B cell (primary cell): ENCODE data around the gene NYNRIN. TPM values are rescaled to one million over a fixed set of nuclear protein-coding genes. Genes with fewer than 3 reads are reported as not detected.

ENCODE experiments used
- ATAC-seq: fragments of 200-7000 bp; cut with Tn5 transposase; one replicate; pipeline ENCODE4 v1.10.0; 2021; ENCODE audit warnings: low read depth, mild to moderate bottlenecking, moderate number of reproducible peaks, moderate library complexity
- CTCF ChIA-PET: fragments of 350-600 bp; sonication (Branson Sonifier 250); formaldehyde crosslinking; loops from one replicate; lab custom pipeline; 2021; ENCODE audit warnings: antibody characterized with exemption, inconsistent platforms; lab: Charles Lee
- POLR2A ChIA-PET: fragments of 350-600 bp; sonication (Branson Sonifier 250); formaldehyde crosslinking; loops from one replicate; lab custom pipeline; 2021; ENCODE audit warnings: antibody characterized with exemption; lab: Charles Lee
- DNase-seq: peaks from one replicate; pipeline ENCODE4 v3.0.0; 2013
- H2AFZ ChIP-seq: 2 replicates; pipeline ENCODE4 v1.6.1; 2012; ENCODE audit warnings: mild to moderate bottlenecking, low read depth, low read length; ENCODE audit not compliant: insufficient read depth, poor library complexity, severe bottlenecking
- H3K27ac ChIP-seq, 2 donors: 1 replicate in 1 of 2; 2 replicates in 1 of 2; pipeline ENCODE4 v1.5.1; 2012 to 2013; ENCODE audit warnings: low read length in 2 of 2, mild to moderate bottlenecking in 2 of 2, moderate library complexity in 1 of 2
- H3K27me3 ChIP-seq, 4 experiments: fragments of 200-600 bp in 1 of 4; sonication (generic) in 1 of 4; replicated peaks in 1 of 4; 1 replicate in 2 of 4; 2 replicates in 2 of 4; pipeline versions ENCODE4 v1.6.1 to v1.7.0; 2013 to 2016; ENCODE audit warnings: low read length in 3 of 4, mild to moderate bottlenecking in 2 of 4, mixed read lengths in 1 of 4, moderate library complexity in 1 of 4; ENCODE audit not compliant: insufficient read depth in 4 of 4, control insufficient read depth in 3 of 4; ENCODE audit errors: control extremely low read depth in 1 of 4
- H3K36me3 ChIP-seq, 2 experiments: replicated peaks in 1 of 2; 1 replicate in 1 of 2; 2 replicates in 1 of 2; pipeline versions ENCODE4 v1.6.1 to v1.7.1; 2013; ENCODE audit warnings: low read length in 1 of 2; ENCODE audit not compliant: insufficient read depth in 2 of 2, control insufficient read depth in 1 of 2; ENCODE audit errors: control extremely low read depth in 1 of 2, extremely low read depth in 1 of 2
- H3K4me1 ChIP-seq, 2 donors: fragments of 200-600 bp in 1 of 2; sonication (generic) in 1 of 2; 1 replicate in 1 of 2; 2 replicates in 1 of 2; pipeline versions ENCODE4 v1.5.1 to v1.6.1; 2013 to 2017; ENCODE audit warnings: low read length in 2 of 2; ENCODE audit not compliant: control insufficient read depth in 2 of 2, insufficient read depth in 2 of 2
- H3K4me2 ChIP-seq: replicated peaks from 2 replicates; pipeline ENCODE3; 2012; ENCODE audit warnings: mild to moderate bottlenecking, low read depth, low read length; ENCODE audit not compliant: poor library complexity, severe bottlenecking
- H3K4me3 ChIP-seq, 5 experiments: fragments of 200-600 bp in 1 of 5; sonication (generic) in 1 of 5; 1 replicate in 3 of 5; 2 replicates in 2 of 5; pipeline versions ENCODE4 v1.5.1 to v1.7.0; 2011 to 2016; ENCODE audit warnings: low read length in 4 of 5, mild to moderate bottlenecking in 4 of 5, low read depth in 2 of 5, control low read depth in 1 of 5, moderate library complexity in 1 of 5; ENCODE audit not compliant: insufficient read depth in 1 of 5; ENCODE audit errors: control extremely low read depth in 1 of 5, extremely low read depth in 1 of 5
- H3K79me2 ChIP-seq: fragments of 200-600 bp; sonication (generic); one replicate; pipeline ENCODE4 v1.6.0; 2016; ENCODE audit warnings: low read length; ENCODE audit not compliant: control insufficient read depth, insufficient read depth
- H3K9ac ChIP-seq: fragments of 200-600 bp; sonication (generic); 2 replicates; pipeline ENCODE4 v1.6.1; 2017; ENCODE audit warnings: mild to moderate bottlenecking, low read length, moderate library complexity
- H3K9me3 ChIP-seq, 3 donors: one replicate each; pipeline versions ENCODE4 v1.6.1 to v1.7.1; 2013; ENCODE audit warnings: low read length in 2 of 3; ENCODE audit not compliant: control insufficient read depth in 2 of 3, insufficient read depth in 1 of 3; ENCODE audit errors: control extremely low read depth in 1 of 3
- H4K20me1 ChIP-seq: 2 replicates; pipeline ENCODE4 v1.6.0; 2012; ENCODE audit warnings: mild to moderate bottlenecking, low read length; ENCODE audit not compliant: insufficient read depth, control insufficient read depth, poor library complexity, severe bottlenecking
- H3K27ac Mint-ChIP-seq: one replicate; pipeline ENCODE4 v1.8.0; 2021; ENCODE audit warnings: mixed read lengths
- H3K27me3 Mint-ChIP-seq: one replicate; pipeline ENCODE4 v1.8.0; 2021; ENCODE audit warnings: mixed read lengths
- H3K4me1 Mint-ChIP-seq: one replicate; pipeline ENCODE4 v1.8.0; 2021; ENCODE audit warnings: mixed read lengths
- H3K4me3 Mint-ChIP-seq: one replicate; pipeline ENCODE4 v1.8.0; 2021; ENCODE audit warnings: mixed read lengths
- H3K9me3 Mint-ChIP-seq: one replicate; pipeline ENCODE4 v1.8.0; 2022; ENCODE audit warnings: mixed read lengths; ENCODE audit not compliant: insufficient read depth
- EZH2 ChIP-seq: IDR thresholded peaks from 2 replicates; pipeline ENCODE4 v1.6.1; 2012; ENCODE audit warnings: borderline replicate concordance, low read depth, mild to moderate bottlenecking, moderate library complexity, low read length; ENCODE audit not compliant: insufficient read depth, poor library complexity, severe bottlenecking
- WGBS: methylation state at CpG from one replicate; pipeline ENCODE4 v1.1.5; 2013; ENCODE audit warnings: missing lambda C conversion rate; ENCODE audit not compliant: insufficient coverage; 5-methylcytosine and 5-hydroxymethylcytosine counted together
- intact Hi-C: fragments of 100-400 bp; cut with micrococcal nuclease; formaldehyde crosslinking; loops from one replicate; pipeline ENCODE4 v1.10.0; 2022
- polyA plus RNA-seq: library from polyadenylated mRNA; depleted of rRNA; stranded (reverse); fragments of >200 nt; gene quantifications from 2 replicates; pipeline ENCODE4 v1.2.3, GENCODE V29; 2012
- total RNA-seq, 2 donors: library from RNA; stranded (reverse); fragments of 120-200 nt in 1 of 2; gene quantifications; 1 replicate in 1 of 2; 2 replicates in 1 of 2; pipeline versions ENCODE4 v1.2.3 to v1.2.4, GENCODE V29; 2013 to 2022
- TF ChIP-seq, protein P1 (sequence below): fragments of 200-600 bp; IDR thresholded peaks from one replicate; pipeline ENCODE4 v1.8.0; 2022; ENCODE audit warnings: antibody characterized with exemption, mild to moderate bottlenecking

NYNRIN gene
- total and polyA plus RNA-seq, 2 donors (not counting 1 experiment from before 2014, with no cell fraction given), result 0.04 to 0.34 TPM

DNA sequence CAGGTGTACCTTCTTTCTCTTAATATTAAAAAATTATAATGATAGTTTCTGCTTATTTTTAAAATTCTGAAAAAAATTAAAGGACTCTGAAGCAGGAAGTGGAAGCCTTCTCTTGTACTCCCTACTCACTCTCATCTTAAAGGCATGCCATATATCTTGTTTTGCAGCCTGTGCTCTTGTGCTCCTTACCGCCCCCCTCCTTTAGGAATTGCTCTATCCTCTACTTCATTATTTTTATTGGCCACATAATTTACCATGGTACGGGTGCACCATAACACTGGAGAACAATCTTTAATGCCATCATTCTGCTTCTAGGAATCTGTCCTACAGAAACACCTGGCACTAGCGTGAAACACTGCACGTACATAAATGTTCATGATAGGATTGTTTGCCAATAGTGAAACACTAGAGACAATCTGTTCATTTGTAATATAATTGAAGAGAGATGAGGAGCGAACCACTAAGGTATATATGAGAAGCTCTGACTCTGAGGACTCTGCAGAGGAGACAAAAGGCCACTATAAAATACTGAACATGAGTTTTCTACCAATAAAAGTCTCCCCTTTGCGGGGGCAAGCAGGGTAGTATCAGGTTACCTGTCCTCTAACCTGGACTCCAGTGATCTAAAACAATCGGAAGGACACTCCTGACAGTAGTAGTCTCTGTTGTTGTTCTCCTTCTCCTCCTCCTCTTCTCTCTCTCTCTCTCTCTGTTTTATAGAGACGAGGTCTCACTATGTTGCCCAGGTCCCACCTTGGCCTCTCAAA is 6.3 kb upstream of the NYNRIN start:
- H3K36me3 ChIP-seq, result no peaks in the 10 kb centered on the region
- intact Hi-C loops, result no loop called here
- ATAC-seq (no peak), DNase-seq (no peak)
- H3K27ac ChIP-seq, result no peak overlapping the region
- H3K4me1 ChIP-seq, result no peaks in the 10 kb centered on the region
- no peak overlapping the region for H3K4me2 ChIP-seq
- H3K4me3 Mint-ChIP-seq, result no peak overlapping the region
- no peaks in the 10 kb centered on the region for H3K4me1 Mint-ChIP-seq
- no peaks in the 10 kb centered on the region for H3K9me3 Mint-ChIP-seq
- no peak overlapping the region for H3K27ac Mint-ChIP-seq
- WGBS, result 71% methylated on average over 4 of the region's 8 CpGs
- ChIA-PET POLR2A (no interaction called here), CTCF (interaction anchor here (0.5 kb wide), 1 partner anchor 44 kb away, joined by 3 read pairs; no protein-coding TSS in a partner anchor)
- no peaks in the 10 kb centered on the region for H3K9me3 ChIP-seq
- no peak overlapping the region for H3K4me3 ChIP-seq
- H3K79me2 ChIP-seq, result no peaks in the 10 kb centered on the region
- H3K9ac ChIP-seq, result no peak overlapping the region
- H2AFZ ChIP-seq, result no peak overlapping the region
- H4K20me1 ChIP-seq, result no peaks in the 10 kb centered on the region
- H3K27me3 Mint-ChIP-seq, result peaks cover 36% of the 10 kb centered on the region
- peaks cover 0 to 7% (median 2%) of the 10 kb centered on the region in 4 experiments for H3K27me3 ChIP-seq
- TF ChIP-seq, protein P1, sequence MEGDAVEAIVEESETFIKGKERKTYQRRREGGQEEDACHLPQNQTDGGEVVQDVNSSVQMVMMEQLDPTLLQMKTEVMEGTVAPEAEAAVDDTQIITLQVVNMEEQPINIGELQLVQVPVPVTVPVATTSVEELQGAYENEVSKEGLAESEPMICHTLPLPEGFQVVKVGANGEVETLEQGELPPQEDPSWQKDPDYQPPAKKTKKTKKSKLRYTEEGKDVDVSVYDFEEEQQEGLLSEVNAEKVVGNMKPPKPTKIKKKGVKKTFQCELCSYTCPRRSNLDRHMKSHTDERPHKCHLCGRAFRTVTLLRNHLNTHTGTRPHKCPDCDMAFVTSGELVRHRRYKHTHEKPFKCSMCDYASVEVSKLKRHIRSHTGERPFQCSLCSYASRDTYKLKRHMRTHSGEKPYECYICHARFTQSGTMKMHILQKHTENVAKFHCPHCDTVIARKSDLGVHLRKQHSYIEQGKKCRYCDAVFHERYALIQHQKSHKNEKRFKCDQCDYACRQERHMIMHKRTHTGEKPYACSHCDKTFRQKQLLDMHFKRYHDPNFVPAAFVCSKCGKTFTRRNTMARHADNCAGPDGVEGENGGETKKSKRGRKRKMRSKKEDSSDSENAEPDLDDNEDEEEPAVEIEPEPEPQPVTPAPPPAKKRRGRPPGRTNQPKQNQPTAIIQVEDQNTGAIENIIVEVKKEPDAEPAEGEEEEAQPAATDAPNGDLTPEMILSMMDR, result no peak
- TF ChIP-seq EZH2, result no peak

- peaks cover 22% of the 10 kb centered on the region for H3K27me3 Mint-ChIP-seq
Observed at GRCh38 chr14:24394275-24394674, 4.5 kb upstream of the NYNRIN start.

More at GRCh38 chr14:24394275-24394674, 4.5 kb upstream of the NYNRIN start:
- peaks cover 2% of the 10 kb centered on the region for H3K4me1 Mint-ChIP-seq
- no peak for ATAC-seq
- ChIA-PET POLR2A (no interaction called here), CTCF (no interaction called here)
- H3K27me3 ChIP-seq, result peaks cover 0 to 7% (median 3%) of the 10 kb centered on the region in 4 experiments
- no peak overlapping the region for H2AFZ ChIP-seq
- H3K27ac Mint-ChIP-seq, result no peak overlapping the region
- H3K4me3 Mint-ChIP-seq, result no peak overlapping the region
- H3K4me2 ChIP-seq, result no peak overlapping the region
- no CpG with 5 or more reads among the region's 3 CpGs for WGBS
- H3K9ac ChIP-seq, result no peak overlapping the region
- no peaks in the 10 kb centered on the region for H4K20me1 ChIP-seq
- no peak overlapping the region for H3K27ac ChIP-seq
- H3K9me3 ChIP-seq, result no peaks in the 10 kb centered on the region
- no peaks in the 10 kb centered on the region for H3K9me3 Mint-ChIP-seq
- no peak overlapping the region for H3K4me3 ChIP-seq
- no peaks in the 10 kb centered on the region for H3K36me3 ChIP-seq
- no peak for TF ChIP-seq EZH2
- TF ChIP-seq, protein P1, result no peak
- intact Hi-C loops, result no loop called here
- peaks cover 3% of the 10 kb centered on the region in 2 donors for H3K4me1 ChIP-seq
- no peaks in the 10 kb centered on the region for H3K79me2 ChIP-seq
- DNase-seq, result no peak
